GM21381 (cell line): ENCODE results near the gene GMCL2.

Experiments
- ATAC-seq: cut with Tn5 transposase; IDR thresholded peaks from one replicate; pipeline ENCODE4 v1.9.1; 2021; ENCODE audit warnings: mild to moderate bottlenecking, moderate library complexity; ENCODE audit not compliant: unreplicated experiment

Gene GMCL2

GRCh38 chr5:178147406-178147805 lies 39.8 kb downstream of the GMCL2 start:
- no peak for ATAC-seq

GRCh38 chr5:178145965-178146820 lies 41.0 kb downstream of the GMCL2 start:
- ATAC-seq = peak; percentile 60

GRCh38 chr5:178143901-178144300 lies 43.3 kb downstream of the GMCL2 start:
- no peak for ATAC-seq

GRCh38 chr5:178143246-178143645 lies 43.9 kb downstream of the GMCL2 start:
- ATAC-seq = no peak

- ATAC-seq = no peak
These were observed 44.5 kb downstream of the GMCL2 start for GRCh38 chr5:178142642-178143041.

- ATAC-seq = no peak
These were observed 45.6 kb downstream of the GMCL2 start for GRCh38 chr5:178141550-178141949.

GRCh38 chr5:178137991-178138390 lies 49.2 kb downstream of the GMCL2 start:
- ATAC-seq = no peak

GRCh38 chr5:178136990-178137389 lies 50.2 kb downstream of the GMCL2 start:
- no peak for ATAC-seq
